DOHH2 (cell line): ENCODE results near the gene CDK5.

Source experiments
- H3F3A ChIP-seq: fragments of 200-600 bp; sonication (generic), shearing (Covaris generic); 2 replicates; pipeline ENCODE4 v1.6.0; 2016; ENCODE audit warnings: antibody characterized with exemption, mild to moderate bottlenecking; ENCODE audit not compliant: control insufficient read depth, insufficient read depth
- H3K27ac ChIP-seq: fragments of 200-600 bp; sonication (generic); 2 replicates; pipeline ENCODE4 v1.5.1; 2014; ENCODE audit warnings: low read depth, mild to moderate bottlenecking, low read length, moderate library complexity
- H3K27me3 ChIP-seq: fragments of 200-600 bp; sonication (generic); 2 replicates; pipeline ENCODE4 v1.6.1; 2014; ENCODE audit warnings: mild to moderate bottlenecking, low read length, mixed read lengths; ENCODE audit not compliant: control insufficient read depth
- H3K36me3 ChIP-seq: fragments of 200-600 bp; sonication (generic); 2 replicates; pipeline ENCODE4 v1.6.1; 2014; ENCODE audit warnings: mild to moderate bottlenecking, low read length, moderate library complexity, mixed read lengths; ENCODE audit not compliant: control insufficient read depth
- H3K4me1 ChIP-seq: fragments of 200-600 bp; sonication (generic); 2 replicates; pipeline ENCODE4 v1.6.1; 2014; ENCODE audit warnings: mild to moderate bottlenecking, low read length, mixed read lengths; ENCODE audit not compliant: control insufficient read depth
- H3K4me2 ChIP-seq: fragments of 200-600 bp; sonication (generic); 2 replicates; pipeline ENCODE4 v1.6.0; 2014; ENCODE audit warnings: mild to moderate bottlenecking, low read length, moderate library complexity
- H3K4me3 ChIP-seq: fragments of 200-600 bp; sonication (generic); 2 replicates; pipeline ENCODE4 v1.5.1; 2014; ENCODE audit warnings: mild to moderate bottlenecking, low read length, mixed read lengths
- H3K79me2 ChIP-seq: fragments of 200-600 bp; sonication (generic); 2 replicates; pipeline ENCODE4 v1.6.1; 2014; ENCODE audit warnings: mild to moderate bottlenecking, low read length, mixed read lengths; ENCODE audit not compliant: control insufficient read depth
- H3K9me2 ChIP-seq: fragments of 200-600 bp; sonication (generic); replicated peaks from 2 replicates; pipeline ENCODE4 v1.6.1; 2014; ENCODE audit warnings: mild to moderate bottlenecking, low read length, mixed read lengths; ENCODE audit not compliant: control insufficient read depth
- H3K9me3 ChIP-seq: fragments of 200-600 bp; sonication (generic); 2 replicates; pipeline ENCODE4 v1.6.1; 2014; ENCODE audit warnings: antibody characterized with exemption, low read length, mixed read lengths; ENCODE audit not compliant: control insufficient read depth, insufficient read depth
- H4K20me1 ChIP-seq: fragments of 200-600 bp; sonication (generic); 2 replicates; pipeline ENCODE4 v1.6.0; 2014; ENCODE audit warnings: low read depth, mild to moderate bottlenecking, antibody characterized with exemption, low read length, moderate library complexity; ENCODE audit not compliant: control insufficient read depth, insufficient read depth
- CTCF ChIP-seq: fragments of 200-600 bp; sonication (generic); IDR thresholded peaks from one replicate; pipeline ENCODE4 v1.5.1; 2014; ENCODE audit warnings: antibody characterized with exemption, mild to moderate bottlenecking, low read depth, low read length; ENCODE audit not compliant: poor library complexity, severe bottlenecking
- EZH2phosphoT487 ChIP-seq: fragments of 200-600 bp; sonication (generic); IDR thresholded peaks from 2 replicates; pipeline ENCODE4 v1.6.1; 2017; ENCODE audit warnings: borderline replicate concordance, mild to moderate bottlenecking, antibody characterized with exemption, low read length, moderate library complexity, mixed read lengths

The CDK5 gene

GRCh38 chr7:151102991-151103390 lies 45.3 kb upstream of the CDK5 start:
- Histone ChIP-seq H3K36me3 (no peaks in the 10 kb centered on the region), H3K4me2 (no peak overlapping the region), H3K27me3 (peaks cover 22% of the 10 kb centered on the region), H4K20me1 (0 out of 2 replicates have a peak, but pooled peaks cover 6% of the 10 kb centered on the region), H3K4me3 (no peak overlapping the region), H3K27ac (no peak overlapping the region), H3K9me3 (no peaks in the 10 kb centered on the region), H3K79me2 (no peaks in the 10 kb centered on the region), H3F3A (no peaks in the 10 kb centered on the region), H3K9me2 (no peaks in the 10 kb centered on the region), H3K4me1 (no peaks in the 10 kb centered on the region)
- TF ChIP-seq EZH2phosphoT487 = no peak
- no peak for TF ChIP-seq CTCF

GRCh38 chr7:151101621-151102396 lies 44.1 kb upstream of the CDK5 start:
- H3K4me1 ChIP-seq = peaks cover 6% of the 10 kb centered on the region; the same call in 1 of the 2 replicates
- H3K79me2 ChIP-seq = no peaks in the 10 kb centered on the region
- H4K20me1 ChIP-seq = 0 out of 2 replicates have a peak, but pooled peaks cover 6% of the 10 kb centered on the region
- H3K9me2 ChIP-seq = no peaks in the 10 kb centered on the region
- H3K27me3 ChIP-seq = peaks cover 22% of the 10 kb centered on the region
- no peak overlapping the region for H3K4me2 ChIP-seq
- H3K27ac ChIP-seq = no peak overlapping the region
- TF ChIP-seq EZH2phosphoT487 = no peak
- TF ChIP-seq CTCF = no peak
- H3K9me3 ChIP-seq = no peaks in the 10 kb centered on the region
- no peaks in the 10 kb centered on the region for H3F3A ChIP-seq
- H3K4me3 ChIP-seq = no peak overlapping the region
- no peaks in the 10 kb centered on the region for H3K36me3 ChIP-seq

GRCh38 chr7:151100921-151101320 lies 43.2 kb upstream of the CDK5 start:
- Histone ChIP-seq H3K4me3 (no peak overlapping the region), H3K4me1 (peaks cover 6% of the 10 kb centered on the region; the same call in 1 of the 2 replicates), H3K27me3 (peaks cover 20% of the 10 kb centered on the region), H4K20me1 (0 out of 2 replicates have a peak, but pooled peaks cover 6% of the 10 kb centered on the region), H3K79me2 (no peaks in the 10 kb centered on the region), H3K27ac (no peak overlapping the region), H3K36me3 (no peaks in the 10 kb centered on the region), H3K9me2 (no peaks in the 10 kb centered on the region), H3K4me2 (no peak overlapping the region), H3K9me3 (no peaks in the 10 kb centered on the region), H3F3A (no peaks in the 10 kb centered on the region)
- TF ChIP-seq EZH2phosphoT487 (no peak), CTCF (no peak)
